Fibroblast of lung (primary cell): ENCODE measurements around the gene NHLRC1. TPM values are rescaled to one million over a fixed set of nuclear protein-coding genes. Genes with fewer than 3 reads are reported as not detected.

Source experiments
- DNase-seq, 2 donors: peaks; one replicate each; pipeline versions ENCODE4 v3.0.0 to v3.0.0-alpha.2; 2010; ENCODE audit warnings: low read depth in 2 of 2
- H2AFZ ChIP-seq: 2 replicates; pipeline ENCODE4 v1.5.1; 2012; ENCODE audit warnings: low read length, control low read depth, inconsistent platforms
- H3K27ac ChIP-seq: 2 replicates; pipeline ENCODE4 v1.5.1; 2011; ENCODE audit warnings: low read length, control low read depth; ENCODE audit not compliant: insufficient read depth
- H3K27me3 ChIP-seq: 2 replicates; pipeline ENCODE4 v1.5.1; 2011; ENCODE audit warnings: mild to moderate bottlenecking, low read length; ENCODE audit not compliant: control insufficient read depth, insufficient read depth
- H3K36me3 ChIP-seq: 2 replicates; pipeline ENCODE4 v1.5.1; 2011; ENCODE audit warnings: low read length; ENCODE audit not compliant: control insufficient read depth, insufficient read depth
- H3K4me1 ChIP-seq: 2 replicates; pipeline ENCODE4 v1.5.1; 2011; ENCODE audit warnings: low read length; ENCODE audit not compliant: control insufficient read depth, insufficient read depth; ENCODE audit errors: extremely low read depth
- H3K4me2 ChIP-seq: 2 replicates; pipeline ENCODE4 v1.5.1; 2011; ENCODE audit warnings: low read length, control low read depth; ENCODE audit not compliant: insufficient read depth; ENCODE audit errors: extremely low read depth
- H3K4me3 ChIP-seq, 4 experiments: fragments of 200-600 bp in 1 of 4; sonication (generic) in 1 of 4; replicated peaks in 1 of 4; 2 replicates each; pipeline ENCODE4 v1.5.1; 2011 to 2016; ENCODE audit warnings: low read length in 4 of 4, low read depth in 3 of 4, mild to moderate bottlenecking in 3 of 4, control low read depth in 2 of 4, inconsistent platforms in 1 of 4, mixed read lengths in 1 of 4; ENCODE audit not compliant: insufficient read depth in 1 of 4; ENCODE audit errors: control extremely low read depth in 1 of 4
- H3K79me2 ChIP-seq: 2 replicates; pipeline ENCODE4 v1.5.1; 2012; ENCODE audit warnings: mild to moderate bottlenecking, low read length, inconsistent platforms; ENCODE audit not compliant: control insufficient read depth, insufficient read depth
- H3K9ac ChIP-seq: 2 replicates; pipeline ENCODE4 v1.5.1; 2011; ENCODE audit warnings: mild to moderate bottlenecking, low read length, control low read depth; ENCODE audit not compliant: insufficient read depth
- H3K9me3 ChIP-seq: 2 replicates; pipeline ENCODE4 v1.5.1; 2012; ENCODE audit warnings: low read depth, low read length; ENCODE audit not compliant: control insufficient read depth, insufficient read depth
- H4K20me1 ChIP-seq: 2 replicates; pipeline ENCODE4 v1.5.1; 2011; ENCODE audit warnings: low read length; ENCODE audit not compliant: control insufficient read depth, insufficient read depth; ENCODE audit errors: extremely low read depth
- EZH2 ChIP-seq: IDR thresholded peaks from 2 replicates; pipeline ENCODE4 v1.5.1; 2012; ENCODE audit warnings: low read length, control low read depth, mild to moderate bottlenecking; ENCODE audit errors: missing control alignments
- polyA plus RNA-seq, 2 donors: library from polyadenylated mRNA; depleted of rRNA in 1 of 2; stranded (reverse) in 1 of 2; unstranded in 1 of 2; fragments of >200 nt; gene quantifications; 2 replicates each; pipeline ENCODE4 v1.2.1, GENCODE V29; 2011 to 2012; ENCODE audit warnings: missing spikeins in 1 of 2
- total RNA-seq: library from RNA; depleted of rRNA; stranded (reverse); fragments of >200 nt; gene quantifications from 2 replicates; pipeline ENCODE4 v1.2.1, GENCODE V29; 2014
- TF ChIP-seq, protein P1 (sequence below), 2 donors: IDR thresholded peaks in 1 of 2; conservative IDR thresholded peaks in 1 of 2; 1 replicate in 1 of 2; 2 replicates in 1 of 2; pipeline ENCODE4 v1.5.1; 2011 to 2012; ENCODE audit warnings: low read length in 2 of 2, control low read depth in 1 of 2, inconsistent platforms in 1 of 2, low read depth in 1 of 2, mild to moderate bottlenecking in 1 of 2

The NHLRC1 gene
- total and polyA plus RNA-seq, 2 donors (not counting 1 experiment from before 2014, with no cell fraction given) = 1.1 to 3.5 TPM

DNA sequence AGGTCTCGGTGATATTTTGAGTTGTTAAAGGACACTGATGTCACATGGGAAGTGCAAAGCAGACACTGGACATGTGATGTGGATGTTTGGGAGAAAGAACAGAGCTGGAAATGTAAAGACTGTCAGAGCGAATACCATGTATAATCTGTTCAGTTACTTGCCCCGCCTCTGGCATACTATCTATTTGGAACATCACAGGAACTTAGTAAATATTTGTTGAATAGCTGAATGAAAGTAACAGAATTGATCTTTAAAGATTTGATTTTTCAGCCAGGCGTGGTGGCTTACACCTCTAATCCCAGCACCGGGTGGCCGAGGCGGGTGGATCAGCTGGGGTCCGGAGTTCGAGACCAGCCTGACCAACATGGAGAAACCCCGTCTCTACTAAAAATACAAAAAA, 13.8 kb upstream of the NHLRC1 start:
- no peak for DNase-seq
- TF ChIP-seq, protein P1, sequence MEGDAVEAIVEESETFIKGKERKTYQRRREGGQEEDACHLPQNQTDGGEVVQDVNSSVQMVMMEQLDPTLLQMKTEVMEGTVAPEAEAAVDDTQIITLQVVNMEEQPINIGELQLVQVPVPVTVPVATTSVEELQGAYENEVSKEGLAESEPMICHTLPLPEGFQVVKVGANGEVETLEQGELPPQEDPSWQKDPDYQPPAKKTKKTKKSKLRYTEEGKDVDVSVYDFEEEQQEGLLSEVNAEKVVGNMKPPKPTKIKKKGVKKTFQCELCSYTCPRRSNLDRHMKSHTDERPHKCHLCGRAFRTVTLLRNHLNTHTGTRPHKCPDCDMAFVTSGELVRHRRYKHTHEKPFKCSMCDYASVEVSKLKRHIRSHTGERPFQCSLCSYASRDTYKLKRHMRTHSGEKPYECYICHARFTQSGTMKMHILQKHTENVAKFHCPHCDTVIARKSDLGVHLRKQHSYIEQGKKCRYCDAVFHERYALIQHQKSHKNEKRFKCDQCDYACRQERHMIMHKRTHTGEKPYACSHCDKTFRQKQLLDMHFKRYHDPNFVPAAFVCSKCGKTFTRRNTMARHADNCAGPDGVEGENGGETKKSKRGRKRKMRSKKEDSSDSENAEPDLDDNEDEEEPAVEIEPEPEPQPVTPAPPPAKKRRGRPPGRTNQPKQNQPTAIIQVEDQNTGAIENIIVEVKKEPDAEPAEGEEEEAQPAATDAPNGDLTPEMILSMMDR (conservative IDR thresholded peaks at IDR 0.05 in 1 of 2, IDR thresholded peaks at IDR 0.05 in 1 of 2; ENCODE audit: low read depth in 1 of 2, low read length in 2 of 2) = no peak
- no peak for TF ChIP-seq EZH2
- no peaks in the 10 kb centered on the region for H3K9me3 ChIP-seq

DNA sequence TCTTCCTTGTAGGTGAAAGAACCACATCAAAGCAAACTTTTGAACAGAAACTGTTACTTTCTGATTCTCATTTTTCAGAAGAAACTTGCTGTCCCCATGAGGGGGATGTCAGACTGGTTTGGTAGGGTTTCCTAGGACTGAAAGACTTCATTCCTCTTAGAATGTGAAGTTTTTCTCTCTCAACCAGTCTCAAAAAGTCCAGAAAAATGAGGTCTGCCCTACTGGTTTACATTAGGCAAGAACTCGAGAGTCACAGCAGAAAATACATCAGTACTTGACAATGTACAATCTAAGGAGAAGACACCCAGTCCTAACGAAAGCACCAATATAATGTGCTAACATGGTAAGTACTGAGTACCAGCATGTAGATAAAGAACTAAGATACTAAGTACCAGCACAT, 12.7 kb upstream of the NHLRC1 start:
- no peak overlapping the region for H3K4me2 ChIP-seq
- TF ChIP-seq, protein P1 (conservative IDR thresholded peaks at IDR 0.05 in 1 of 2, IDR thresholded peaks at IDR 0.05 in 1 of 2; ENCODE audit: low read depth in 1 of 2, low read length in 2 of 2) = no peak
- TF ChIP-seq EZH2 = no peak
- H4K20me1 ChIP-seq = no peaks in the 10 kb centered on the region

More for the DNA sequence above, 13.8 kb upstream of the NHLRC1 start:
- no peak overlapping the region for H2AFZ ChIP-seq
- peaks cover 2% of the 10 kb centered on the region for H3K36me3 ChIP-seq
- H3K4me1 ChIP-seq = no peaks in the 10 kb centered on the region
- no peaks in the 10 kb centered on the region for H3K79me2 ChIP-seq
- no peaks in the 10 kb centered on the region for H3K27me3 ChIP-seq
- H3K27ac ChIP-seq = no peak overlapping the region
- H4K20me1 ChIP-seq = no peaks in the 10 kb centered on the region
- H3K4me2 ChIP-seq = no peak overlapping the region
- H3K9ac ChIP-seq = no peak overlapping the region
- H3K4me3 ChIP-seq = no peak overlapping the region

DNA sequence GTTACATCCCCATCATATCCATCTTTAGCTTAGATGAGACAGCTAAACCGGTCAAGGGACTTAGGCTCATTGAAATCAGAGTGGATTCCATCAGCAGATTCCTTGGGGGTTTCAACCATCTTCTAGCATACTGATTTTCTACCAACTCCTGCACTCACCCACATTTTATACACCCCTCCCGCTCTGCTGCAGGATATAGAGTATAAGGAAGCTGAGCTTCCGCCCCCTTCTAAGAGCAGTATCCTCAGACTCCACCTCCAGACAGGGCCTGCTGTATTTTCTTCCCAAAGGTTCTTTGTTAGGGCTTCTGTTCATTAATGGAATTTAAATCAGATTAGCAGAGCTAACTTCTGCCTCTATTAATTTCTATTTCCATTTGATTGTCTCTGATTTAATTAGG, 9.9 kb upstream of the NHLRC1 start:
- Histone ChIP-seq H3K4me2 (no peak overlapping the region), H4K20me1 (no peaks in the 10 kb centered on the region), H2AFZ (no peak overlapping the region), H3K27me3 (no peaks in the 10 kb centered on the region), H3K4me3 (no peak overlapping the region), H3K36me3 (peaks cover 2% of the 10 kb centered on the region), H3K79me2 (no peaks in the 10 kb centered on the region), H3K27ac (no peak overlapping the region), H3K4me1 (no peaks in the 10 kb centered on the region), H3K9me3 (no peaks in the 10 kb centered on the region), H3K9ac (no peak overlapping the region)
- TF ChIP-seq, protein P1 (conservative IDR thresholded peaks at IDR 0.05 in 1 of 2, IDR thresholded peaks at IDR 0.05 in 1 of 2; ENCODE audit: low read depth in 1 of 2, low read length in 2 of 2) = no peak
- no peak for TF ChIP-seq EZH2
- no peak for DNase-seq

More for the DNA sequence above, 12.7 kb upstream of the NHLRC1 start:
- peaks cover 2% of the 10 kb centered on the region for H3K36me3 ChIP-seq
- H2AFZ ChIP-seq = no peak overlapping the region
- DNase-seq = no peak
- H3K27ac ChIP-seq = no peak overlapping the region
- H3K4me1 ChIP-seq = no peaks in the 10 kb centered on the region
- no peaks in the 10 kb centered on the region for H3K79me2 ChIP-seq
- H3K27me3 ChIP-seq = no peaks in the 10 kb centered on the region
- no peak overlapping the region for H3K4me3 ChIP-seq
- no peak overlapping the region for H3K9ac ChIP-seq
- H3K9me3 ChIP-seq = no peaks in the 10 kb centered on the region
